DMS53 treated with DMSO at 0.1 percent for 48 hours (cell line): Measurements from ENCODE around the gene ADCY5.

ENCODE experiments used
- DNase-seq: peaks from one replicate; lab custom pipeline; 2025; ENCODE audit not compliant: unreplicated experiment; lab: John Stamatoyannopoulos, UW

The ADCY5 gene

GRCh38 chr3:123430266-123430665 is 18.6 kb downstream of the ADCY5 start:
- DNase-seq, result no peak

GRCh38 chr3:123429362-123430125 is 19.3 kb downstream of the ADCY5 start:
- no peak for DNase-seq

- no peak for DNase-seq
These were observed 23.7 kb downstream of the ADCY5 start for GRCh38 chr3:123424999-123425712.

- no peak for DNase-seq
These were observed 24.4 kb downstream of the ADCY5 start for GRCh38 chr3:123424321-123424998.

GRCh38 chr3:123423806-123424205 is 25.1 kb downstream of the ADCY5 start:
- no peak for DNase-seq

- DNase-seq, result no peak
These were observed 25.9 kb downstream of the ADCY5 start for GRCh38 chr3:123423031-123423430.

- no peak for DNase-seq
These were observed 26.4 kb downstream of the ADCY5 start for GRCh38 chr3:123422457-123422856.

- no peak for DNase-seq
These were observed 27.3 kb downstream of the ADCY5 start for GRCh38 chr3:123421353-123422174.

GRCh38 chr3:123420416-123420968 is 28.4 kb downstream of the ADCY5 start:
- no peak for DNase-seq

- DNase-seq, result no peak
These were observed 29.0 kb downstream of the ADCY5 start for GRCh38 chr3:123419850-123420297.

GRCh38 chr3:123419181-123419849 is 29.6 kb downstream of the ADCY5 start:
- no peak for DNase-seq

- DNase-seq, result no peak
These were observed 32.2 kb downstream of the ADCY5 start for GRCh38 chr3:123416647-123417046.

GRCh38 chr3:123416173-123416572 is 32.7 kb downstream of the ADCY5 start:
- DNase-seq, result no peak

GRCh38 chr3:123414973-123415775 is 33.7 kb downstream of the ADCY5 start:
- no peak for DNase-seq

GRCh38 chr3:123412811-123413604 is 35.9 kb downstream of the ADCY5 start:
- DNase-seq, result no peak

GRCh38 chr3:123412076-123412475 is 36.8 kb downstream of the ADCY5 start:
- DNase-seq, result no peak

GRCh38 chr3:123411340-123412040 is 37.4 kb downstream of the ADCY5 start:
- no peak for DNase-seq

- DNase-seq, result no peak
These were observed 38.8 kb downstream of the ADCY5 start for GRCh38 chr3:123410149-123410515.
